LNCaP clone FGC (cell line): ENCODE data around the gene TBRG4.

Experiments used
- DNase-seq: peaks from one replicate; pipeline ENCODE4 v3.0.0-alpha.2; 2011; ENCODE audit warnings: low read depth
- H3K4me3 ChIP-seq: 2 replicates; pipeline ENCODE4 v1.5.1; 2011; ENCODE audit warnings: mild to moderate bottlenecking, low read depth, low read length, control low read depth
- CTCF ChIP-seq: IDR thresholded peaks from 2 replicates; pipeline ENCODE4 v1.5.1; 2012; ENCODE audit warnings: mild to moderate bottlenecking; ENCODE audit not compliant: control insufficient read depth, insufficient read depth; ENCODE audit errors: extremely low read depth

TBRG4 gene

GRCh38 chr7:45105588-45106188 lies 5.8 kb downstream of the TBRG4 start:
- no peak for DNase-seq
- no peak overlapping the region for H3K4me3 ChIP-seq
- TF ChIP-seq CTCF = no peak

- no peak for TF ChIP-seq CTCF
- H3K4me3 ChIP-seq = no peak overlapping the region
- no peak for DNase-seq
Measured at GRCh38 chr7:45104844-45105587, 6.5 kb downstream of the TBRG4 start.

- no peak for TF ChIP-seq CTCF
- no peak overlapping the region for H3K4me3 ChIP-seq
- no peak for DNase-seq
Measured at GRCh38 chr7:45103958-45104843, 7.3 kb downstream of the TBRG4 start.

- DNase-seq = no peak
- no peak for TF ChIP-seq CTCF
Measured at GRCh38 chr7:45102785-45103712, 8.4 kb downstream of the TBRG4 start.

GRCh38 chr7:45101748-45102147 lies 9.7 kb downstream of the TBRG4 start:
- no peak for TF ChIP-seq CTCF
- H3K4me3 ChIP-seq = no peak overlapping the region
- no peak for DNase-seq

More at GRCh38 chr7:45102785-45103712, 8.4 kb downstream of the TBRG4 start:
- no peak overlapping the region for H3K4me3 ChIP-seq
